GM12878 (cell line): ENCODE results near the gene SEMA3C.

Experiments
- BACH1 ChIP-seq: fragments of 450-650 bp; IDR thresholded peaks from 2 replicates; pipeline ENCODE4 v1.6.1; 2017; ENCODE audit warnings: mild to moderate bottlenecking, borderline replicate concordance
- CREB1 ChIP-seq: IDR thresholded peaks from 2 replicates; pipeline ENCODE4 v1.6.1; 2012; ENCODE audit warnings: low read depth, mild to moderate bottlenecking, inconsistent platforms
- EGR1 ChIP-seq, 2 experiments: IDR thresholded peaks; 1 replicate in 1 of 2; 2 replicates in 1 of 2; pipeline ENCODE4 v1.6.1; 2011 to 2012; ENCODE audit warnings: low read depth in 2 of 2, low read length in 2 of 2, borderline replicate concordance in 1 of 2, mild to moderate bottlenecking in 1 of 2, moderate library complexity in 1 of 2
- ESRRA ChIP-seq: IDR thresholded peaks from 2 replicates; pipeline ENCODE4 v1.6.1; 2012; ENCODE audit warnings: mild to moderate bottlenecking, low read length, improper control_type of control experiment
- HDAC6 ChIP-seq: fragments of 200-600 bp; sonication (generic); IDR thresholded peaks from one replicate; pipeline ENCODE4 v1.8.0; 2017; ENCODE audit warnings: antibody characterized with exemption; ENCODE audit not compliant: unreplicated experiment
- TF ChIP-seq, protein P1 (sequence below): IDR thresholded peaks from 2 replicates; pipeline ENCODE4 v1.6.1; 2011; ENCODE audit warnings: low read depth, mild to moderate bottlenecking, low read length, moderate library complexity, borderline replicate concordance; ENCODE audit errors: extremely low read depth
- TF ChIP-seq, protein P2 (sequence below), 3 experiments: IDR thresholded peaks in 2 of 3; conservative IDR thresholded peaks in 1 of 3; 2 replicates each; pipeline ENCODE4 v1.5.1; 2011; ENCODE audit warnings: low read depth in 3 of 3, low read length in 3 of 3, mild to moderate bottlenecking in 3 of 3, control low read depth in 2 of 3, moderate library complexity in 2 of 3, inconsistent platforms in 1 of 3, mixed read lengths in 1 of 3; ENCODE audit not compliant: control insufficient read depth in 2 of 3, insufficient read depth in 1 of 3; ENCODE audit errors: extremely low read depth in 1 of 3
- TF ChIP-seq, protein P3 (sequence below): fragments of 450-650 bp; IDR thresholded peaks from 2 replicates; pipeline ENCODE4 v1.6.1; 2017; ENCODE audit warnings: mild to moderate bottlenecking, low read depth, inconsistent platforms; ENCODE audit not compliant: poor library complexity, severe bottlenecking
- TF ChIP-seq, protein P4 (sequence below): fragments of 450-650 bp; IDR thresholded peaks from 2 replicates; pipeline ENCODE4 v1.6.1; 2016; ENCODE audit warnings: mild to moderate bottlenecking
- TF ChIP-seq, protein P5 (sequence below): fragments of 450-650 bp; formaldehyde crosslinking; IDR thresholded peaks from 2 replicates; pipeline ENCODE4 v1.4.0; 2022; ENCODE audit warnings: mild to moderate bottlenecking, moderate library complexity

DNA sequence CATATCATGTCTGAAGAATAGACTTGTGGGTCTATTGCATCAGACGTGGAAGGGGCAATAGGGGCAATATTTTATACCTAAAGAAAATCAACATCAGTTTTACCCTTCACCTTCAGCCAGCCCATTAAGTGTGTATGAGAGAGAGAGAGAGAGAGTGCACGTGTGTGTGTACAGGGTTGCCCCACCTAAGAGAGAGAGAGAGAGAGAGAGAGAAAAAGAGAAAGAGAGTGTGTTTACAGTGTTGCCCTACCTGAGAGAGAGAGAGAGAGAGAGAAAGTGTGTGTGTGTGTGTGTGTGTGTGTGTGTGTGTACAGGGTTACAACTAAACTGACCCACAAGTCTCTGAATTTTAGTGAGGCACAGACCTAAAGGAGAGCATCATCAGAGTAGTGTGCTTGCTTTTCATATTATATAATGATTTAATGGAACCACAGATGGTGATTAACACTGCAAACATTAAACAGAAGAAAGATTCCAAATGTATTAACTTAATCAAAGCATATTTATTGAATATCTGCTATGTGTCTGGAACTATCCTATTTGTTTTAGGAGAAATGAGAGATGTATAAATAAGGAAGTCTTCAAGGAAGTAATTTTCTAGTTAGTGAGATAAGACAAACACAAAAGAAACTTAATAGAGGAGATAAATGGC, 213.6 kb downstream of the SEMA3C start:
- TF ChIP-seq ESRRA = no peak
- no peak for TF ChIP-seq CREB1
- TF ChIP-seq, protein P1, sequence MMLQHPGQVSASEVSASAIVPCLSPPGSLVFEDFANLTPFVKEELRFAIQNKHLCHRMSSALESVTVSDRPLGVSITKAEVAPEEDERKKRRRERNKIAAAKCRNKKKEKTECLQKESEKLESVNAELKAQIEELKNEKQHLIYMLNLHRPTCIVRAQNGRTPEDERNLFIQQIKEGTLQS = no peak
- TF ChIP-seq, protein P2, sequence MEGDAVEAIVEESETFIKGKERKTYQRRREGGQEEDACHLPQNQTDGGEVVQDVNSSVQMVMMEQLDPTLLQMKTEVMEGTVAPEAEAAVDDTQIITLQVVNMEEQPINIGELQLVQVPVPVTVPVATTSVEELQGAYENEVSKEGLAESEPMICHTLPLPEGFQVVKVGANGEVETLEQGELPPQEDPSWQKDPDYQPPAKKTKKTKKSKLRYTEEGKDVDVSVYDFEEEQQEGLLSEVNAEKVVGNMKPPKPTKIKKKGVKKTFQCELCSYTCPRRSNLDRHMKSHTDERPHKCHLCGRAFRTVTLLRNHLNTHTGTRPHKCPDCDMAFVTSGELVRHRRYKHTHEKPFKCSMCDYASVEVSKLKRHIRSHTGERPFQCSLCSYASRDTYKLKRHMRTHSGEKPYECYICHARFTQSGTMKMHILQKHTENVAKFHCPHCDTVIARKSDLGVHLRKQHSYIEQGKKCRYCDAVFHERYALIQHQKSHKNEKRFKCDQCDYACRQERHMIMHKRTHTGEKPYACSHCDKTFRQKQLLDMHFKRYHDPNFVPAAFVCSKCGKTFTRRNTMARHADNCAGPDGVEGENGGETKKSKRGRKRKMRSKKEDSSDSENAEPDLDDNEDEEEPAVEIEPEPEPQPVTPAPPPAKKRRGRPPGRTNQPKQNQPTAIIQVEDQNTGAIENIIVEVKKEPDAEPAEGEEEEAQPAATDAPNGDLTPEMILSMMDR (IDR thresholded peaks at IDR 0.05 in 2 of 3, conservative IDR thresholded peaks at IDR 0.05 in 1 of 3; ENCODE audit: control insufficient read depth in 2 of 3, extremely low read depth in 1 of 3, insufficient read depth in 1 of 3, low read depth in 3 of 3, low read length in 3 of 3) = no peak
- TF ChIP-seq, protein P3, sequence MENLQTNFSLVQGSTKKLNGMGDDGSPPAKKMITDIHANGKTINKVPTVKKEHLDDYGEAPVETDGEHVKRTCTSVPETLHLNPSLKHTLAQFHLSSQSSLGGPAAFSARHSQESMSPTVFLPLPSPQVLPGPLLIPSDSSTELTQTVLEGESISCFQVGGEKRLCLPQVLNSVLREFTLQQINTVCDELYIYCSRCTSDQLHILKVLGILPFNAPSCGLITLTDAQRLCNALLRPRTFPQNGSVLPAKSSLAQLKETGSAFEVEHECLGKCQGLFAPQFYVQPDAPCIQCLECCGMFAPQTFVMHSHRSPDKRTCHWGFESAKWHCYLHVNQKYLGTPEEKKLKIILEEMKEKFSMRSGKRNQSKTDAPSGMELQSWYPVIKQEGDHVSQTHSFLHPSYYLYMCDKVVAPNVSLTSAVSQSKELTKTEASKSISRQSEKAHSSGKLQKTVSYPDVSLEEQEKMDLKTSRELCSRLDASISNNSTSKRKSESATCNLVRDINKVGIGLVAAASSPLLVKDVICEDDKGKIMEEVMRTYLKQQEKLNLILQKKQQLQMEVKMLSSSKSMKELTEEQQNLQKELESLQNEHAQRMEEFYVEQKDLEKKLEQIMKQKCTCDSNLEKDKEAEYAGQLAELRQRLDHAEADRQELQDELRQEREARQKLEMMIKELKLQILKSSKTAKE = no peak
- TF ChIP-seq EGR1 (IDR thresholded peaks at IDR 0.05; ENCODE audit: borderline replicate concordance in 1 of 2, low read depth in 2 of 2, low read length in 2 of 2) = no peak
- no peak for TF ChIP-seq HDAC6
- TF ChIP-seq, protein P4, sequence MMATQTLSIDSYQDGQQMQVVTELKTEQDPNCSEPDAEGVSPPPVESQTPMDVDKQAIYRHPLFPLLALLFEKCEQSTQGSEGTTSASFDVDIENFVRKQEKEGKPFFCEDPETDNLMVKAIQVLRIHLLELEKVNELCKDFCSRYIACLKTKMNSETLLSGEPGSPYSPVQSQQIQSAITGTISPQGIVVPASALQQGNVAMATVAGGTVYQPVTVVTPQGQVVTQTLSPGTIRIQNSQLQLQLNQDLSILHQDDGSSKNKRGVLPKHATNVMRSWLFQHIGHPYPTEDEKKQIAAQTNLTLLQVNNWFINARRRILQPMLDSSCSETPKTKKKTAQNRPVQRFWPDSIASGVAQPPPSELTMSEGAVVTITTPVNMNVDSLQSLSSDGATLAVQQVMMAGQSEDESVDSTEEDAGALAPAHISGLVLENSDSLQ = no peak
- TF ChIP-seq, protein P5, sequence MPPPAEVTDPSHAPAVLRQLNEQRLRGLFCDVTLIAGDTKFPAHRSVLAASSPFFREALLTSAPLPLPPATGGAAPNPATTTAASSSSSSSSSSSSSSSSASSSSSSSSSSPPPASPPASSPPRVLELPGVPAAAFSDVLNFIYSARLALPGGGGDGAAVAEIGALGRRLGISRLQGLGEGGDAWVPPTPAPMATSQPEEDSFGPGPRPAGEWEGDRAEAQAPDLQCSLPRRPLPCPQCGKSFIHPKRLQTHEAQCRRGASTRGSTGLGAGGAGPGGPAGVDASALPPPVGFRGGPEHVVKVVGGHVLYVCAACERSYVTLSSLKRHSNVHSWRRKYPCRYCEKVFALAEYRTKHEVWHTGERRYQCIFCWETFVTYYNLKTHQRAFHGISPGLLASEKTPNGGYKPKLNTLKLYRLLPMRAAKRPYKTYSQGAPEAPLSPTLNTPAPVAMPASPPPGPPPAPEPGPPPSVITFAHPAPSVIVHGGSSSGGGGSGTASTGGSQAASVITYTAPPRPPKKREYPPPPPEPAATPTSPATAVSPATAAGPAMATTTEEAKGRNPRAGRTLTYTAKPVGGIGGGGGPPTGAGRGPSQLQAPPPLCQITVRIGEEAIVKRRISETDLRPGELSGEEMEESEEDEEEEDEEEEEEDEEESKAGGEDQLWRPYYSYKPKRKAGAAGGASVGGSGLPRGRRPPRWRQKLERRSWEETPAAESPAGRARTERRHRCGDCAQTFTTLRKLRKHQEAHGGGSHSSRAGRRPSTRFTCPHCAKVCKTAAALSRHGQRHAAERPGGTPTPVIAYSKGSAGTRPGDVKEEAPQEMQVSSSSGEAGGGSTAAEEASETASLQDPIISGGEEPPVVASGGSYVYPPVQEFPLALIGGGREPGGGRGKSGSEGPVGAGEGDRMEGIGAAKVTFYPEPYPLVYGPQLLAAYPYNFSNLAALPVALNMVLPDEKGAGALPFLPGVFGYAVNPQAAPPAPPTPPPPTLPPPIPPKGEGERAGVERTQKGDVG (CRISPR knock-in tag) = no peak
- TF ChIP-seq BACH1 = no peak
